GM23248 (cell line): ENCODE data around the gene RNF19B.

Experiments
- EZH2 ChIP-seq: fragments of 200-600 bp; sonication (generic); IDR thresholded peaks from 2 replicates; pipeline ENCODE4 v1.6.1; 2018; ENCODE audit warnings: antibody characterized with exemption, mild to moderate bottlenecking; ENCODE audit not compliant: insufficient read depth, poor library complexity, severe bottlenecking
- EZH2phosphoT487 ChIP-seq: fragments of 200-600 bp; sonication (generic); IDR thresholded peaks from 2 replicates; pipeline ENCODE4 v1.6.1; 2018; ENCODE audit warnings: antibody characterized with exemption, moderate library complexity, mild to moderate bottlenecking, low read depth; ENCODE audit not compliant: insufficient read depth

GRCh38 chr1:32929366-32929765 is 35.2 kb downstream of the RNF19B start:
- TF ChIP-seq EZH2, result no peak
- TF ChIP-seq EZH2phosphoT487, result no peak
